Upper lobe of left lung (tissue), 4 donors: Measurements from ENCODE around the gene SUPV3L1.

Experiments used
- CTCF ChIP-seq, 6 experiments: fragments of 450-650 bp in 4 of 6; fragments of 200-600 bp in 2 of 6; sonication (generic) in 2 of 6; IDR thresholded peaks; one replicate each; pipeline ENCODE4 v1.5.1; 2016 to 2019; ENCODE audit warnings: antibody characterized with exemption in 6 of 6
- EP300 ChIP-seq, 4 donors: sonication (generic); formaldehyde crosslinking; IDR thresholded peaks; one replicate each; pipeline ENCODE4 v1.5.1; 2017; ENCODE audit warnings: antibody characterized with exemption in 4 of 4, control low read depth in 2 of 4
- POLR2A ChIP-seq, 4 donors: fragments of 450-650 bp; IDR thresholded peaks; one replicate each; pipeline ENCODE4 v1.5.1; 2016 to 2017; ENCODE audit warnings: antibody characterized with exemption in 4 of 4, mild to moderate bottlenecking in 2 of 4

GRCh38 chr10:69239816-69240434 is 59.9 kb downstream of the SUPV3L1 start:
- no peak for TF ChIP-seq POLR2A (IDR thresholded peaks at IDR 0.05)
- no peak for TF ChIP-seq EP300 (IDR thresholded peaks at IDR 0.05)
- TF ChIP-seq CTCF (IDR thresholded peaks at IDR 0.05) = no peak
